GM21576 (cell line): ENCODE results near the gene GPATCH4.
"Not testable (repeated sequence)": the region's sequence is repeated elsewhere in the genome, so short reads cannot be mapped to it uniquely, and the experiment has no call there.

Experiments used
- ATAC-seq: cut with Tn5 transposase; IDR thresholded peaks from one replicate; pipeline ENCODE4 v1.9.1; 2021; ENCODE audit warnings: mild to moderate bottlenecking, moderate library complexity; ENCODE audit not compliant: unreplicated experiment

GPATCH4 gene

DNA sequence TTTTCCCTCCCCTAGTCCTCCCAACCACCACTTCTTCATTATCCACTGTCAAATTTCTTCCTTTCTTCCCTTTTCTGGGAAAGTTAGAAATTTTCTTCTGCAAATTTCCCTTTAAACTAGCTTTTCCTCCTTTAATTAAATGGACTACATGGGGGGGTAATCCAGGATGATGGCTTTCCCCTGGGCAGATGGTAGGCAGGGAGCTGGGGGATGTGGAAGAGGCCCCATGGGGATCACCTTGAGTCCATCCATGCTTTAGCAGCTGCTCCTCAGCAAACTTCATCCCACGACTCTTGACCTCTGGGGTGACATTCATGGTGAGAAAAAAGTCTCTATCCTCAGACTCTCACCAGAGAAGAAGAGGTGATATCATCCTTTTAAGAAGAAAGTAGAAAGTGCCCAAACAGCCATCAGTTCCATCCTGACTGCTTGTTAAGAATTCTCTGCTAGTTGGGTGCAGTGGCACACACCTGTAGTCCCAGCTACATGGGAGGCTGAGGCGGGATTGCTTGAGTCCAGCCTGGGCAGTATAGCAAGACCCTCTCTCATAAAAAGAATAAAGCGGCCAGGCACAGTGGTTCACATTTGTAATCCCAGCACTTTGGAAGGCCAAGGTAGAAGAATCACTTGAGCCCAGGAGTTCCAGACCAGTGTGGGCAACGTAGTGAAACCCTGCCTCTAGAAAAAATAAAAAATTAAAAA lies 2.4 kb downstream of the GPATCH4 start:
- ATAC-seq, result no peak

GRCh38 chr1:156598125-156598524 lies 3.2 kb downstream of the GPATCH4 start:
- ATAC-seq, result no peak

- ATAC-seq, result no peak
These were observed 4.9 kb downstream of the GPATCH4 start for GRCh38 chr1:156596426-156596825.

- ATAC-seq, result no peak
These were observed 6.3 kb downstream of the GPATCH4 start for GRCh38 chr1:156595016-156595415.

GRCh38 chr1:156594190-156594589 lies 7.1 kb downstream of the GPATCH4 start:
- ATAC-seq, result no peak

DNA sequence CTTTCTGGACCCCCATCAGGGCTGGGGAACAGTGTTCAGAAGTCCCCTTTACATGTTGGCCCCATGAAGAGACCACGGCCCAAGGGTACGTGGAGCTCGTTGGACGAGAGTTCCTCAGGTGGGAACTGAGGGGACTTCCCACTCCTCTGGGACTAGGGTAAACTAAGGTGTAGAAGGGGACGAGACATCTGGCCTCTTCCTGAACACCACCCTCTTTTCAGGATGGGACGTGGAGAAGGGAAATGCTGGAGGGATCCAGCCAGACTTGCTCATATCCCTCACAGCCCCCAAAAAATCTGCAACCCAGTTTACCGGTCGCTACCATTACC lies 7.7 kb downstream of the GPATCH4 start:
- no peak for ATAC-seq

DNA sequence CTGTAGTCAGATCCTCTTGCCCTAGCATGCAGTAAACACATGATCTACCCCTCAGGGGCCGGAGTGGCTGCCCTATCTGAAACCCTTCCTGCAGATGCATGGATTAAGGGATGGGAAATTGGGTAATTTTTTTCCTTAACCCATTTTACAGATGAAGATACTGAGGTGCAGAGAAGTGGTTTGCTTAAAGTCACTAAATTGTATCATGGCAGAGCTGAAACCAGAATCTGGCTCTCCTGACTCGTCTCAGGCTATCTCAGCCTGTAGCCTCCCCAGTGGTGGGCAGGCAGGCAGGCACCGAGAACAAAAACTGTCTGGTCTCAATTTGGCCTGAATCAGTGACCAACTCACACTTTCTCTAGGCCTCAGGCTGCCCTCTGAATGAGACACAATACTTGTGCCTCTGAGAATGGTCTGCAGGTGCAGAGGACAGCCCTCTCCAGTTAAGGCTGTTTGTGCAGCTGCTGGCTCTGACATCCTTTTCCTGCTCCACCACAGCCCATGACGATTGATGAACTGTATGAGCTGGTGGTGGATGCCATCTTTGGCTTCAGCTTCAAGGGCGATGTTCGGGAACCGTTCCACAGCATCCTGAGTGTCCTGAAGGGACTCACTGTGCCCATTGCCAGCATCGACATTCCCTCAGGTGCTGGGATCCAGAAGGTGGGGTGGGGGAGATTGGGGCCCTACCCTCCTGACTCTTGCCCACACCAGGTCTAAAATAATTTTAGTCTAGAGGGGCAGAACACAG lies 8.2 kb downstream of the GPATCH4 start:
- ATAC-seq, result no peak

DNA sequence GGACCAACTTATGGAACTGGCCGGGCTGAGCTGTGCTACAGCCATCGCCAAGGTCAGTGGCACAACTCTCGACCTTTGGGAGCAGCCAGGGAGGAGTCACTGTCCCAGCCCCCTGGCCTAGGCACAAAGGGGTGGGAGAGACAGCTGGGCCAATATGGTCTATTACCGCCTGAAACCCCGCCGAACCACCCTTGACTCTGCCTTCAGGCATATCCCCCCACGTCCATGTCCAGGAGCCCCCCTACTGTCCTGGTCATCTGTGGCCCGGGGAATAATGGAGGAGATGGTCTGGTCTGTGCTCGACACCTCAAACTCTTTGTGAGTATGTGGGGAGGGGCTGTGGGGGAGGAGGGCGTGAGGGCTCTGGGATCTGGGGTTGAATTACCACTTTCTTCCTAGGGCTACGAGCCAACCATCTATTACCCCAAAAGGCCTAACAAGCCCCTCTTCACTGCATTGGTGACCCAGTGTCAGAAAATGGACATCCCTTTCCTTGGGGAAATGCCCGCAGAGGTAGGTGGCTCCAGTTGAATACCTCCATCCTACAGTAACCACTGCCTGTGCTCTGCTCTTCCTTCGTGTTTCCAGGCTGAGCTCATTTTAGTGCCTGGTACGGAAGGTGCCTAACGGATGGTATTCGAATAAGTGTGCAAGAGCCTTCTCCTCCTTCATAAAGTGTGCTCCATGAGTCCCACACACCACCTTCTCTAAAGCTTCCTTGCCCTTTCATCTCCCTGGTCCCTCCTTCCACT lies 8.9 kb downstream of the GPATCH4 start:
- no peak for ATAC-seq

DNA sequence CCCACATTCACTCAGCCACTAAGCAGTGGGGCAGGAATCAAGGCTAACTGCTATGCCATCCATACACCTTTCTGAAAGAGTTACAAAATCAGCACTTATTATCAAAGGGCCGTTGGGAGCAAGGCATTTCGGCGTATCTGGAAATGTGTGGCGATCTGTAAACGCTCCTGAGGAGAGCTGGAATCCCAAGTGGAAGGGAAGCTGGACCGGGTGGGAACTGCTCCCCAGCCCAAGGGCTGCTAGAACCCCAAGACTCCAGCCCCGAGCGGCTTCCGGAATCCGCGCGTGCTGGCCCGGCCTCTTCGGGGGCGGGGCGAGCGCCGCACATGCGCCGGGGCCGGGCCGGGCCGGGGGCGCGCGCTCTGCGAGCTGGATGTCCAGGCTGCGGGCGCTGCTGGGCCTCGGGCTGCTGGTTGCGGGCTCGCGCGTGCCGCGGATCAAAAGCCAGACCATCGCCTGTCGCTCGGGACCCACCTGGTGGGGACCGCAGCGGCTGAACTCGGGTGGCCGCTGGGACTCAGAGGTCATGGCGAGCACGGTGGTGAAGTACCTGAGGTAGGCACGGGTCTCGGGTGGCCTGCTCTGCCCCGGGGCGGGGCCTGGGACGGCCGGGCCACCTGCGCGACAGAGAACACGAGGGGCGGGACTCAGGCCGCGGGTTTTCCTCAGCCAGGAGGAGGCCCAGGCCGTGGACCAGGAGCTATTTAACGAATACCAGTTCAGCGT lies 9.7 kb downstream of the GPATCH4 start, which contains the start of gene NAXE:
NAXE (plus strand) TSS at position 345 of the 726 bp plus-strand sequence; CDS start at position 374, 29 bp downstream.
- ATAC-seq, result peak; percentile 81

- no peak for ATAC-seq
These were observed 10.2 kb downstream of the GPATCH4 start for GRCh38 chr1:156591181-156591431.

- ATAC-seq, result no peak
These were observed 10.7 kb downstream of the GPATCH4 start for GRCh38 chr1:156590326-156591180.

- no peak for ATAC-seq
These were observed 11.7 kb downstream of the GPATCH4 start for GRCh38 chr1:156589546-156589945.

DNA sequence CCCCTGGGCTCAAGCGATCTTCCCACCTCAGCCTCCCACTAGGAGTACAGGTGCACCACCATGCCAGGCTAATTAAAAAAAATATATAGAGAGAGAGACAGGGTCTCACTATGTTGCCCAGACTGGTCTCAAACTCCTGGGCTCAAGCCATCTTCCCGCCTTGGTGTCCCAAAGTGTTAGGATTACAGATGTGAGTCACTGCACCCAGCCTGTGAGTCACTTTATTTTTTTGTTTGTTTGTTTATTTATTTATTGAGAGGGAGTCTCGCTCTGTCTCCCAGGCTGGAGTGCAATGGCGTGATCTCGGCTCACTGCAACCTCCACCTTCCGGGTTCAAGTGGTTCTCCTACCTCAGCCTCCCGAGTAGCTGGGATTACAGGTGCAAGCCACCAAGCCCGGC lies 13.4 kb downstream of the GPATCH4 start:
- not testable (repeated sequence) for ATAC-seq

GRCh38 chr1:156586892-156587477 lies 14.3 kb downstream of the GPATCH4 start:
- ATAC-seq, result no peak

DNA sequence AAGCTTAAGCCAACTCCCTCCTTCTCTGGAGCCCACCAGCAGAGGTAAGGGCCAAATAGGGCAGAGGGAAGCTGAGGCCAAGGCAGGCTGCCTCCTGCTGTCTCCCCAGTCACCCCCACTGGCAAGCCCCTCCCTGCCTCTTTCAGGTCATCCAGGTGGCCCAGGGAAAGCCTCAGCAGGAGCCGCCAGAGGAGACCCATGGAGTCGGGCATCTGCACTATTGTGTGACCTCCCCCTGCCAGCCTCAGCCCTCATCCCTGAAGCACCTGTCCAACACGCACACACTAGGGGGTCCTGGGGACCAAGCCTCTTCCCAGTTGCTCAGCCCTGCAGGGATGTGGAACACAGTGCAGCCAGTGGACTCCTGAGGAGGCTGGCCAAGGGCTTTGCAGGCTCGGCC lies 15.0 kb downstream of the GPATCH4 start:
- no peak for ATAC-seq

DNA sequence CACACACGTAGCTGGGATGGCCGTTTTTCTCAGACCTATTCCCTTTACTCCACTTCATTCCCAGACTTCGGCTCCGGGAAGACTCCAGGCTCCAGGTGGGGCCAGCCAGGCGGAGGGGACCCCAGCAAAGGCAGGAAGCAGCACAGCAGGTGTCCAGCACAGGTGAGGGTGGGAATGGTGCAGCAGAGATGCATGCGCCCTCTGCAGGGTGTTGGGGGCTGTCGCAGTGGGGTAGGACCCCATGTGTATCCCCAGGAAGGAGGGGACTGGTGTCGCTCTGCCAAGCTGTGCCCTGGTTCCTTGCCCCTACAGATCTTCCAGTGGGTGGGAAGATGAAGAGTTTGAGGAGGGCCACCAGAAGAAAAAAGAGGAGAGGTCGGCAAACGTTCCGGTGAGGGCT lies 16.5 kb downstream of the GPATCH4 start:
- ATAC-seq, result no peak

DNA sequence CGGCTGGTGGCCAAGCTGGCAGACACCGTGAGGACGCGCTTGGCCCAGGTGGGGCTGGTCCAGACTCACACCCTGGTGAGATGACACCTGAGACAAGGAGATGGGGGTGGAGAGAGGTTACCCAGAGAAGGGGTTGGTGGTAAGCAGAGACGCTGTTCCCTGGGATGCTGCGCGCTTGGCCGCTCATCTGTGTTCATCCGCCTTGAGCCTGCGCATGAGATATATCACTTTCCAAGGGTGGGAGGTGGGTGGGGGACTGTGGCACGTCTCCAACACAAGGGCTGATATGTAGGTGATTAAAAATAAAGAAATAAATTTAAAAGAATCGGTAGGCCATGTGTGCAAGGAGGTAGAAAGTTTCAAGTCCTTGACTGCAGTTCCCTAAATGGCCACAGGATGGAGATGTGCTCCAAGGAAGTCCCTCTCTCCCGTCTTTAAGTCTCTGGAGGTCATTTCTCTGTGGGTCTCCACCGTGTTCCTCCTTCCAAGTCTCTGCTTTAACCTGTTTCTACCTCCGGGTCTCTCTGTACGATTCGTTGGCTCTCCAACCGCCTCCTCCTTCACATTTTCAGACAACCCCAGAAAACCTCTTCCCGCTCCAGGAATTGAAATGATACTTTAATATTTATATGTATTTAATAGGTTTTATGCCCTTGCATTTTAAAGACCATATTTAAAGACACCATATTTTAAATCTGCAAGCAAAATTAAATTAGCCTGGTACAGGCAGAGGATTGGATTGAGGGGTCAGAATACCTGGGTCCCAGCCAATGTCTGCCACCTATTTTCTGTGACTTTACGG lies 17.3 kb downstream of the GPATCH4 start:
- no peak for ATAC-seq

DNA sequence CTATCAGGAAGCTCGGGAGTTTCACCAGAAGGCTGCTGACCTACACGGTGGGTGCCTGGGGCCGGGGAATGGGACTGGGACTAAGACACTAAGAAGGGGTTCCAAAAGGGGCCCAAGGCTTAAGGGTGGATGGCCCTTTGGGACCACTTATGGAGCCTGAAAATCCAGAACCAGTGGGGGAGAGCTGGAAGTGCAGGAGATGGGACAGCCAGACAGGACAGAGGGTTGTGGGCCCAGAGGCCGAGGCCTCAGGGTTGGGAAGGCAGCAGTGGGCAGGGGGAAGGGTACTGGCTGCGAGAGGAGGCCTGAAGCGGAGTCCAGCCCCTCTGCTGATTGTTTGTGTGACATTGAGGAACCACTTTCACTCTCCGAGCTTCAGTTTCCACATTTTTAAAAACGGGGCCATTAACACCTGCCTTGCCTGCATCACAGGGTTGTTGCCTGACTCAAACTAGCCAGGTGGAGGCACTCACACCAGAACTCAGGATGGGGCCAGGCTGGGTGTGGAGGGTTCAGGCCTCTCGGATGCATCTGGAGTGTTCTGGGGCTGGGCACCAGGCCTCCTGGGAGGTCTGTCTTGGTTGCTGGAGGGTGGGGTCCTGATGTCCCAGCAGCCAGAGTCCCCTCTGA lies 18.8 kb downstream of the GPATCH4 start:
- ATAC-seq, result no peak
